ENCODE data around the gene RPS28.

The RPS28 gene

DNA sequence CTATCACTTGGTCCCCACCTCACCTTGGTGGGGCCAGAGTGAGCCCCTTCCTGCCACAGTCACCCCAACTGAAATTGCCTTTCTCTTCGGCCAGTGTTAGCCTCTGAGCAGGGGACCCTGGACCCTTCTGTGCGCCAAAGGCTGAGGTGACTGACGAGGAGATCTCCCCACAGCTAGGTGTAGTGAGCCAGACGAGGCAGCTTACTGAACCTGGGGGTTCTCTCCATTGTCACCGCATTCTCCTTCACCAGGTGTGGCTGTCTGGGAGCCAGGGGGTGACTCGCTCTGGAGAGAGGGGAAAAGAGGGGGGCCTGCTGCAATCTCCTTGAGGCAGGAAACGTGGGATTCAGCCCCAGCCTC, 1.3 kb downstream of the RPS28 start:
- TF ChIP-seq, protein P1, sequence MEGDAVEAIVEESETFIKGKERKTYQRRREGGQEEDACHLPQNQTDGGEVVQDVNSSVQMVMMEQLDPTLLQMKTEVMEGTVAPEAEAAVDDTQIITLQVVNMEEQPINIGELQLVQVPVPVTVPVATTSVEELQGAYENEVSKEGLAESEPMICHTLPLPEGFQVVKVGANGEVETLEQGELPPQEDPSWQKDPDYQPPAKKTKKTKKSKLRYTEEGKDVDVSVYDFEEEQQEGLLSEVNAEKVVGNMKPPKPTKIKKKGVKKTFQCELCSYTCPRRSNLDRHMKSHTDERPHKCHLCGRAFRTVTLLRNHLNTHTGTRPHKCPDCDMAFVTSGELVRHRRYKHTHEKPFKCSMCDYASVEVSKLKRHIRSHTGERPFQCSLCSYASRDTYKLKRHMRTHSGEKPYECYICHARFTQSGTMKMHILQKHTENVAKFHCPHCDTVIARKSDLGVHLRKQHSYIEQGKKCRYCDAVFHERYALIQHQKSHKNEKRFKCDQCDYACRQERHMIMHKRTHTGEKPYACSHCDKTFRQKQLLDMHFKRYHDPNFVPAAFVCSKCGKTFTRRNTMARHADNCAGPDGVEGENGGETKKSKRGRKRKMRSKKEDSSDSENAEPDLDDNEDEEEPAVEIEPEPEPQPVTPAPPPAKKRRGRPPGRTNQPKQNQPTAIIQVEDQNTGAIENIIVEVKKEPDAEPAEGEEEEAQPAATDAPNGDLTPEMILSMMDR (IDR thresholded peaks at IDR 0.05; ENCODE audit: control insufficient read depth, insufficient read depth, low read depth, low read length, missing control alignments): no peak
- H3K4me3 ChIP-seq (ENCODE audit: control insufficient read depth, low read depth, low read length): peak overlapping the region; percentile 100
- no peak for DNase-seq (ENCODE audit: low read depth)

DNA sequence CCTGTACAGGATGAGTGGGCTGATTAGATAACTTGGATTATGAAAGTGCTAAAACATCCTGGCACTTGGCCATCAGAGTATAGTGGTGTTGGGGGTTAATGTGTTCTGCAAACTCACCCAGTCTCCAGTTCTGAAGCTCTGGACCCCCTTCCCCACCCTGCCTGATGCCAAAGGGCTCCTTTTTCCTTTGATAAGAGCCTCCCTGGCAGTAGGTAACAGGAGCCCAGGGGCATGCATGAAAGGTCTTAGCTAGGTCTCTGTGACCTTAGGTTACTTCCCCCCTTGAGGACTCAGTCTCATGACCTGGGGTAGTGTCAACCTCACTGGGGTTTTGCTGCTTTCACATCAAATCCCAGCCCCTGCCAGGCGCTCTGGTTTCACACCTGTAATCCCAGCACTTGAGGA, 2.5 kb downstream of the RPS28 start:
- TF ChIP-seq, protein P1 (IDR thresholded peaks at IDR 0.05; ENCODE audit: control insufficient read depth, insufficient read depth, low read depth, low read length, missing control alignments): no peak
- DNase-seq (ENCODE audit: low read depth): no peak
- no peak overlapping the region for H3K4me3 ChIP-seq (ENCODE audit: control insufficient read depth, low read depth, low read length)

DNA sequence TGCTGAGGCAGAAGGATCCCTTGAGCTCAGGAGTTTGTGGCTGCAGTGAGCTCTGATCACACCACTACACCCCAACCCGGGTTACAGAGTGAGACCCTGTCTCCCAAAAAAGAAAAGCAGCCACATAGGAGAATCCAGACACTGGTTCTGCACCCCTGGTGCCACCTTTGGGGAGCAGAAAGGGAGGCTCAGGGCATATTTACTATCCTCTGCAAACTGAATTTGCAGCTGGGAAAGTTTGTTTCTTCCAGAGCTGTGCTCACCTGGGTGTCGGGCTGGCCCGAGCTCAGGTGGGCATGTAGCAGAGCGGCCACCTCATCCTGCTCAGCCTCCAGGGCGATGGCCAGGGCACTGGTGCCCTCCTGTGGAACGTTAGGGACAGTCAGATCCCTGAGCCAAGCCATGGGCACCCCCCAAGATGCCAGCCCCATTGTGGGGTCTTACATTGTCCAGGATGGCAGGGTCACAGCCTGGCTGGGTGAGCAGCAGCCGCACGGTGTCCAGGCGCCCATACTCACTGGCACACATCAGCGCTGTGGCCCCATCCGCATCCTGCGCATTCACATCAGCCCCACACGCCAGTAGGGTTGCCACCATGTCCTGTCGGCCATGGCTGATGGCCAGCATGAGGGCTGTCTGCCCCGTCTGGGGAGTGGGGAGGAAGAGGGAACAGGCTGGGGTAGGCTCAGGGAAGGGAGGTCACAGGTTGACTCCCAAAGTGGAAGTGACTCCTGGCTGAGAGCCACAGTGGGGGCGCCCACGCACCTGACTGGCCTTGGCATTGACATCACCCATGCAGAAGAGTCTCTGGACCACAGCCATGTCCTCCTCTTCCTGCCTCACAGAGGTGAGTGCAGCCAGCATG, 3.1 kb downstream of the RPS28 start:
- TF ChIP-seq, protein P1 (IDR thresholded peaks at IDR 0.05; ENCODE audit: control insufficient read depth, insufficient read depth, low read depth, low read length, missing control alignments): no peak
- no peak for DNase-seq (ENCODE audit: low read depth)
- no peak overlapping the region for H3K4me3 ChIP-seq (ENCODE audit: control insufficient read depth, low read depth, low read length)

DNA sequence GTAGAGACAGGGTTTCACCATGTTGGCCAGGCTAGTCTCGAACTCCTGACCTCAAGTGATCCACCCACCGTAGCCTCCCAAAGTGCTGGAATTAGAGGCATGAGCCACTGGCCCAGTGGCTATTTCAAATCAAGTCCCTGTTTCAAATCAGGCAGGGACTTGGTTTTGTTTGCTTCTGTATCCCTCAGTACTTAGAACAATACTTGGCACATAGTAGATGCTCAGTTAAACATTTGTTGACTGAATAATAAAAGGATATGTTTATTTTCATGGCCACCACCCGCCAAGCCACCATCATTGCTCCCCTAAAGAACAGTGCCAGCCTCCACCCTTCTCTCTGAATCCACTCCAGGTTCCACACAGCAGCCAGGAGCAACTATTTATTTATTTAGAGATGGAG, 4.2 kb downstream of the RPS28 start:
- DNase-seq (ENCODE audit: low read depth): no peak
- no peak overlapping the region for H3K4me3 ChIP-seq (ENCODE audit: control insufficient read depth, low read depth, low read length)
- TF ChIP-seq, protein P1 (IDR thresholded peaks at IDR 0.05; ENCODE audit: control insufficient read depth, insufficient read depth, low read depth, low read length, missing control alignments): no peak

DNA sequence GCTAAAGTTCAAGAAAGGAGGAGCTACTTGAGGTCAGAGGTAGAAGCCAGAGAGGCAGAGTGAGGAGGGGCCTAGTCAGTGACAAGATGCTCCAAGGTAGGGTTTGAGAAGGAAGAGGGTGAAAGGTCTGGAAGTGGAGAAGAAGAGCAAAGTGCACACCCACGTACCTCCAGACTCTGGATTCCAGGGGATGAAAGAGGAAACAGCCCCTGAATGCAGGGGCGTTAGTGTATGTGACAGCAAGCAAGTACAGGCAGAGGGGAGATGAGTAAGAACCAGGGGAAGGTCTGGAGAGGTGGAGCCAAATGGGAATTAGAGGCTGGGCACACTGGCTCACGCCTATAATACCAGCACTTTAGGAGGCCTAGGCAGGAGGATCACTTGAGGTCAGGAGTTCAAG, 8.7 kb downstream of the RPS28 start:
- DNase-seq (ENCODE audit: low read depth): no peak
- H3K4me3 ChIP-seq (ENCODE audit: control insufficient read depth, low read depth, low read length): no peak overlapping the region
- TF ChIP-seq, protein P1 (IDR thresholded peaks at IDR 0.05; ENCODE audit: control insufficient read depth, insufficient read depth, low read depth, low read length, missing control alignments): no peak

DNA sequence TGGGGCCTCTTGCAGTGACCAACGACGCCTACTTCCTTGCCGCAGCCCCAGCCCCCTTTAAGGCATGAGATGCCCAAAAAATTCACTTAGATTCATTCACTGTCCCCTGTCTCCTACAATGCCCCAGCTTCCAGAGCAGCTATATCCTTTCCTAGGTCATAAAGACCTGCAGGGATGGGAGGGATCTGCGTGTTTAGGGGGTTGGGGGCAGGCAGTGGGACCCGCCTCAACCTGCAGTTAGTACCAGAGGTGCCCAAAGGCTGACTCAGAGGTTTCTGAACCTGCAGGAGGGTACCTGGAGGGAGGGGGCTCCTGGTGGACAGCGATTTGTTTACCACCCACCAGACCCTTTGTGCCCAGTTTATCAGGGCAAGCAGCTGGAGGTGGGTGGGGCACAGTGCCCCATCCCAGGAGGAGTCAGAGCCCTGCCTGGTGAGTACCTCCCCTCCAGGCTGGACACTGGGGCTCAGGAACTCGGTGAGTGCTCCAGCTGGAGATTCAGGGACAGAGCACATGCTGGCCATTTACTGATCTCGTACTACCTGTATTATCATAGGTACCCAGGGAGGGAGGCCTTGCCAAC, 10.1 kb downstream of the RPS28 start:
- DNase-seq (ENCODE audit: low read depth): no peak

More for the DNA sequence above, 10.1 kb downstream of the RPS28 start:
- no peak overlapping the region for H3K4me3 ChIP-seq (ENCODE audit: control insufficient read depth, low read depth, low read length)
- TF ChIP-seq, protein P1 (IDR thresholded peaks at IDR 0.05; ENCODE audit: control insufficient read depth, insufficient read depth, low read depth, low read length, missing control alignments): no peak

Data from AG09309 (cell line).